ENCODE data around the gene RNF26. TPM values are rescaled to one million over a fixed set of nuclear protein-coding genes. Genes with fewer than 3 reads are reported as not detected.

The RNF26 gene
- total and polyA plus RNA-seq, 2 of the 4 experiments (the other 2 are of a cell fraction), result 3.4 to 36.7 TPM

- H3K18ac ChIP-seq (ENCODE audit: low read depth, low read length), result no peak overlapping the region
- H2AK9ac ChIP-seq (replicated peaks; ENCODE audit: low read depth, low read length, poor library complexity), result no peak overlapping the region
- DNase-seq (no peak), ATAC-seq (ENCODE audit: low read depth) (no peak)
- H3K23ac ChIP-seq (ENCODE audit: low read depth, low read length), result no peak overlapping the region; the same call in 1 of the 2 replicates
- H3K4me3 ChIP-seq (ENCODE audit: insufficient read depth, low read depth, low read length), result no peak overlapping the region
- H3K9me3 ChIP-seq (ENCODE audit: control insufficient read depth, insufficient read depth, low read length), result no peaks in the 10 kb centered on the region
- H3K4ac ChIP-seq (ENCODE audit: low read depth, low read length), result no peak overlapping the region
- no peak overlapping the region for H4K8ac ChIP-seq (ENCODE audit: low read depth in 2 of 2, low read length in 2 of 2)
- no peak overlapping the region for H3K9ac ChIP-seq (ENCODE audit: low read depth, low read length)
- peaks cover 61% of the 10 kb centered on the region for H3K36me3 ChIP-seq (ENCODE audit: control insufficient read depth, insufficient read depth, low read length)
- H3K14ac ChIP-seq (replicated peaks; ENCODE audit: low read depth, low read length), result no peak overlapping the region
- no peak overlapping the region for H3K56ac ChIP-seq (ENCODE audit: extremely low read depth, insufficient read depth, low read length)
- ChIA-PET CTCF (interaction anchor here (0.6 kb wide), 1 partner anchor 27 kb away, joined by 3 read pairs; no protein-coding TSS in a partner anchor), POLR2A (ENCODE audit: unreplicated experiment) (no interaction called here)
- no peak overlapping the region for H4K91ac ChIP-seq (ENCODE audit: insufficient read depth, low read depth, low read length)
- H3K4me2 ChIP-seq (ENCODE audit: low read depth, low read length), result no peak overlapping the region
- peaks cover 9 to 38% of the 10 kb centered on the region in 2 experiments; a peak in 3 of 4 replicates for H3K79me1 ChIP-seq (ENCODE audit: low read depth in 1 of 2, low read length in 2 of 2)
- no peak overlapping the region for H2BK5ac ChIP-seq (ENCODE audit: low read depth, low read length, poor library complexity, severe bottlenecking)
- H3K27ac ChIP-seq (ENCODE audit: insufficient read depth, low read length), result no peak overlapping the region
- dilution Hi-C loops (cut with HindIII; ENCODE audit: low sequenced_read_pairs, unreplicated experiment), result no loop called here
- no TSS peak for BruUV-seq (replicated peaks)
- peaks cover 11% of the 10 kb centered on the region for H3K4me1 ChIP-seq (ENCODE audit: control insufficient read depth, insufficient read depth, low read length)
- WGBS, 2 experiments (ENCODE audit: extremely low coverage in 2 of 2, insufficient read length in 1 of 2), result 100% methylated on average over 3 of the region's 17 CpGs; no CpG with 5 or more reads in 1 of the 2 experiments
- no peak overlapping the region for H4K5ac ChIP-seq (ENCODE audit: low read depth, low read length)
- peaks cover 16% of the 10 kb centered on the region for H4K20me1 ChIP-seq (ENCODE audit: insufficient read depth, low read length)
- no peak overlapping the region for H2BK20ac ChIP-seq (ENCODE audit: low read depth, low read length)
- peak overlapping the region; percentile 42 for H2AFZ ChIP-seq (replicated peaks; ENCODE audit: low read length, poor library complexity)
- H2BK15ac ChIP-seq (ENCODE audit: low read depth, low read length), result no peak overlapping the region
- no peaks in the 10 kb centered on the region for H3K27me3 ChIP-seq (ENCODE audit: control insufficient read depth, insufficient read depth, low read length)
- in situ Hi-C loops (cut with MboI; ENCODE audit: low sequenced_read_pairs), result no loop called here
- intact Hi-C loops (cut with micrococcal nuclease), result no loop called here
- H3K9me1 ChIP-seq (ENCODE audit: insufficient read depth, low read length), result peaks cover 17% of the 10 kb centered on the region; the same call in 1 of the 2 replicates
- no peak overlapping the region for H2AK5ac ChIP-seq (ENCODE audit: low read depth, low read length)
- H2BK120ac ChIP-seq (ENCODE audit: low read depth, low read length), result no peak overlapping the region
- no peak for TF ChIP-seq FOS (IDR thresholded peaks at IDR 0.05; ENCODE audit: low read depth, low read length)
- TF ChIP-seq SMC3 (IDR thresholded peaks at IDR 0.05; ENCODE audit: low read depth, low read length), result no peak
- TF ChIP-seq NFE2L2 (IDR thresholded peaks at IDR 0.05; ENCODE audit: low read depth, low read length), result no peak
- no peak for TF ChIP-seq ELK1 (IDR thresholded peaks at IDR 0.05; ENCODE audit: borderline replicate concordance, low read depth, low read length)
- no peak for TF ChIP-seq USF2 (IDR thresholded peaks at IDR 0.05; ENCODE audit: low read depth, low read length)
- no peak for TF ChIP-seq RFX5 (IDR thresholded peaks at IDR 0.05; ENCODE audit: low read depth, low read length)
- TF ChIP-seq POLR2A (IDR thresholded peaks at IDR 0.05; ENCODE audit: low read depth, low read length), result no peak
- no peak for TF ChIP-seq CHD1 (IDR thresholded peaks at IDR 0.05; ENCODE audit: low read depth, low read length)
- TF ChIP-seq RCOR1 (IDR thresholded peaks at IDR 0.05; ENCODE audit: insufficient replicate concordance, low read length), result no peak
- no peak for TF ChIP-seq MAZ (IDR thresholded peaks at IDR 0.05; ENCODE audit: borderline replicate concordance, low read depth, low read length)
- TF ChIP-seq MAFK (IDR thresholded peaks at IDR 0.05; ENCODE audit: low read depth, low read length), result no peak
- TF ChIP-seq RAD21 (IDR thresholded peaks at IDR 0.05; ENCODE audit: low read length), result no peak
- no peak for TF ChIP-seq CTCF (conservative IDR thresholded peaks at IDR 0.05; ENCODE audit: low read depth, low read length)
- no peak for TF ChIP-seq BHLHE40 (IDR thresholded peaks at IDR 0.05; ENCODE audit: low read depth, low read length)
- TF ChIP-seq CEBPB (IDR thresholded peaks at IDR 0.05; ENCODE audit: low read depth, low read length), result no peak
Observed at GRCh38 chr11:119309953-119310681, 24.2 kb upstream of the RNF26 start.

Data from IMR-90 (cell line).